GM12873 (cell line): ENCODE results near the gene C16orf46.

ENCODE experiments used
- CTCF ChIP-seq: IDR thresholded peaks from 2 replicates; pipeline ENCODE4 v1.5.1; 2012; ENCODE audit warnings: low read depth, mild to moderate bottlenecking, moderate library complexity, low read length, control low read depth; ENCODE audit not compliant: insufficient read depth; ENCODE audit errors: missing control alignments

The C16orf46 gene

GRCh38 chr16:81036751-81037350 is 40.2 kb downstream of the C16orf46 start:
- TF ChIP-seq CTCF, result no peak

GRCh38 chr16:81035975-81036750 is 40.9 kb downstream of the C16orf46 start:
- TF ChIP-seq CTCF, result peak; percentile 15

GRCh38 chr16:81035398-81035974 is 41.6 kb downstream of the C16orf46 start, which contains the start of gene ATMIN:
ATMIN (plus strand) TSS chr16:81035842; CDS start chr16:81035871, 29 bp downstream.
- TF ChIP-seq CTCF, result peak; percentile 95

GRCh38 chr16:81029930-81030604 is 47.0 kb downstream of the C16orf46 start:
- no peak for TF ChIP-seq CTCF

GRCh38 chr16:81026429-81026828 is 50.6 kb downstream of the C16orf46 start:
- no peak for TF ChIP-seq CTCF

GRCh38 chr16:81018496-81018895 is 58.5 kb downstream of the C16orf46 start:
- no peak for TF ChIP-seq CTCF

GRCh38 chr16:81014672-81015071 is 62.4 kb downstream of the C16orf46 start:
- no peak for TF ChIP-seq CTCF
